SK-N-MC (cell line): ENCODE measurements around the gene PTRH2.

Experiments
- EZH2 ChIP-seq: fragments of 200-600 bp; sonication (generic); IDR thresholded peaks from one replicate; pipeline ENCODE4 v1.6.1; 2017; ENCODE audit warnings: antibody characterized with exemption
- FOXP2 ChIP-seq: optimal IDR thresholded peaks from 2 replicates; pipeline ENCODE3; 2011; ENCODE audit warnings: mild to moderate bottlenecking, moderate library complexity; ENCODE audit not compliant: insufficient read depth; ENCODE audit errors: extremely low read length, control extremely low read depth
- POLR2AphosphoS5 ChIP-seq: IDR thresholded peaks from 2 replicates; pipeline ENCODE4 v1.6.1; 2012; ENCODE audit warnings: mild to moderate bottlenecking, low read depth, low read length, borderline replicate concordance

- TF ChIP-seq EZH2 (no peak), POLR2AphosphoS5 (no peak), FOXP2 (no peak)
Observed at GRCh38 chr17:59666235-59666634, 41.0 kb downstream of the PTRH2 start.
